Tibial nerve (tissue), 4 donors: ENCODE results near the gene NDUFAF8. TPM values are rescaled to one million over a fixed set of nuclear protein-coding genes. Genes with fewer than 3 reads are reported as not detected.

Experiments
- DNase-seq, 2 donors: peaks; one replicate each; pipeline ENCODE4 v3.0.0-alpha.2; 2019; ENCODE audit warnings: low spot score in 2 of 2
- H3K27ac ChIP-seq, 4 donors: fragments of 200-600 bp; sonication (generic) in 3 of 4; one replicate each; pipeline ENCODE4 v1.5.1; 2017 to 2019; ENCODE audit warnings: mild to moderate bottlenecking in 1 of 4
- H3K27me3 ChIP-seq, 2 donors: fragments of 200-600 bp; sonication (generic) in 1 of 2; one replicate each; pipeline versions ENCODE4 v1.5.1 to v1.6.0; 2017 to 2019
- H3K36me3 ChIP-seq, 3 donors: fragments of 200-600 bp; sonication (generic); one replicate each; pipeline ENCODE4 v1.5.1; 2018 to 2019
- H3K4me1 ChIP-seq, 4 donors: fragments of 200-600 bp; sonication (generic) in 3 of 4; one replicate each; pipeline ENCODE4 v1.5.1; 2017 to 2019
- H3K4me3 ChIP-seq, 4 donors: fragments of 200-600 bp; sonication (generic) in 3 of 4; one replicate each; pipeline ENCODE4 v1.5.1; 2017 to 2019; ENCODE audit warnings: mild to moderate bottlenecking in 1 of 4, moderate library complexity in 1 of 4
- H3K9me3 ChIP-seq, 4 donors: fragments of 200-600 bp; sonication (generic) in 3 of 4; one replicate each; pipeline ENCODE4 v1.5.1; 2017 to 2019
- EP300 ChIP-seq, 2 donors: sonication (generic); formaldehyde crosslinking; IDR thresholded peaks; one replicate each; pipeline ENCODE4 v1.6.1; 2017; ENCODE audit warnings: antibody characterized with exemption in 2 of 2, mild to moderate bottlenecking in 1 of 2
- POLR2A ChIP-seq, 2 donors: fragments of 450-650 bp; IDR thresholded peaks; one replicate each; pipeline ENCODE4 v1.6.1; 2017; ENCODE audit warnings: antibody characterized with exemption in 2 of 2, mild to moderate bottlenecking in 2 of 2, moderate library complexity in 2 of 2
- WGBS, 2 donors: methylation state at CpG; one replicate each; pipeline ENCODE4 v1.1.5; 2018; 5-methylcytosine and 5-hydroxymethylcytosine counted together
- total RNA-seq, 4 donors: library from RNA; depleted of rRNA; stranded (reverse); fragments of >200 nt; gene quantifications; one replicate each; pipeline ENCODE4 v1.1.0, GENCODE V29; 2016
- TF ChIP-seq, protein P1 (sequence below), 5 experiments: fragments of 200-600 bp in 3 of 5; fragments of 450-650 bp in 2 of 5; sonication (generic) in 3 of 5; IDR thresholded peaks; one replicate each; pipeline ENCODE4 v1.5.1; 2016 to 2019; ENCODE audit warnings: antibody characterized with exemption in 5 of 5, mild to moderate bottlenecking in 3 of 5, moderate library complexity in 2 of 5

NDUFAF8 gene
- total RNA-seq, 4 donors from 2014 or later: 27.8 to 73.0 (median 61.1) TPM

DNA sequence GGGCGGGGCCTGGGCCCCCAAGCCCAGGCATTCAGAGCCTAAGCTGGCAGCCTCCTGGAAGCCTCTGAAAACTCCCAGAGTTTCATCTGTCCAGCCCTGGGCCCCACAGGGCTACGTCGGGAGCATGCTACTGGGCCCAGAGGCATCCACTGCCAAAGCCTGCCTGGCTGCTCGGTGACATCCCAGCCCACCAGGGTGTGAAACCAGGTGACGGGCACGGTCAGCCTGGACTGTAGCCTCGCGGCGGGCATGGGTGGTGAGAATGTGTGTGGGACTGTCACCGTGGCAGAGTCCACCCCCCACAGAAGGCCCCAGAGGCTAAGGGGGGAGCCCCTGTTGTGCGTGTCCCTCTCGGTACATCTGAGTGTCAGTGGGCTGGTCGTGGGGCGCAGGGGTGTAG lies 47.5 kb upstream of the NDUFAF8 start:
- Histone ChIP-seq H3K9me3 (no peaks in the 10 kb centered on the region), H3K36me3 (peaks cover 0 to 83% (median 1%) of the 10 kb centered on the region in 3 donors), H3K27ac (no peak overlapping the region), H3K4me1 (peaks cover 0 to 5% (median 0%) of the 10 kb centered on the region in 4 donors), H3K27me3 (no peaks in the 10 kb centered on the region), H3K4me3 (no peak overlapping the region)
- TF ChIP-seq, protein P1, sequence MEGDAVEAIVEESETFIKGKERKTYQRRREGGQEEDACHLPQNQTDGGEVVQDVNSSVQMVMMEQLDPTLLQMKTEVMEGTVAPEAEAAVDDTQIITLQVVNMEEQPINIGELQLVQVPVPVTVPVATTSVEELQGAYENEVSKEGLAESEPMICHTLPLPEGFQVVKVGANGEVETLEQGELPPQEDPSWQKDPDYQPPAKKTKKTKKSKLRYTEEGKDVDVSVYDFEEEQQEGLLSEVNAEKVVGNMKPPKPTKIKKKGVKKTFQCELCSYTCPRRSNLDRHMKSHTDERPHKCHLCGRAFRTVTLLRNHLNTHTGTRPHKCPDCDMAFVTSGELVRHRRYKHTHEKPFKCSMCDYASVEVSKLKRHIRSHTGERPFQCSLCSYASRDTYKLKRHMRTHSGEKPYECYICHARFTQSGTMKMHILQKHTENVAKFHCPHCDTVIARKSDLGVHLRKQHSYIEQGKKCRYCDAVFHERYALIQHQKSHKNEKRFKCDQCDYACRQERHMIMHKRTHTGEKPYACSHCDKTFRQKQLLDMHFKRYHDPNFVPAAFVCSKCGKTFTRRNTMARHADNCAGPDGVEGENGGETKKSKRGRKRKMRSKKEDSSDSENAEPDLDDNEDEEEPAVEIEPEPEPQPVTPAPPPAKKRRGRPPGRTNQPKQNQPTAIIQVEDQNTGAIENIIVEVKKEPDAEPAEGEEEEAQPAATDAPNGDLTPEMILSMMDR (IDR thresholded peaks at IDR 0.05): no peak
- no peak for TF ChIP-seq POLR2A (IDR thresholded peaks at IDR 0.05)
- no peak for TF ChIP-seq EP300 (IDR thresholded peaks at IDR 0.05)
- DNase-seq: no peak
- 92 to 96% methylated on average over 6 to 10 of the region's 14 CpGs for WGBS, 2 donors

DNA sequence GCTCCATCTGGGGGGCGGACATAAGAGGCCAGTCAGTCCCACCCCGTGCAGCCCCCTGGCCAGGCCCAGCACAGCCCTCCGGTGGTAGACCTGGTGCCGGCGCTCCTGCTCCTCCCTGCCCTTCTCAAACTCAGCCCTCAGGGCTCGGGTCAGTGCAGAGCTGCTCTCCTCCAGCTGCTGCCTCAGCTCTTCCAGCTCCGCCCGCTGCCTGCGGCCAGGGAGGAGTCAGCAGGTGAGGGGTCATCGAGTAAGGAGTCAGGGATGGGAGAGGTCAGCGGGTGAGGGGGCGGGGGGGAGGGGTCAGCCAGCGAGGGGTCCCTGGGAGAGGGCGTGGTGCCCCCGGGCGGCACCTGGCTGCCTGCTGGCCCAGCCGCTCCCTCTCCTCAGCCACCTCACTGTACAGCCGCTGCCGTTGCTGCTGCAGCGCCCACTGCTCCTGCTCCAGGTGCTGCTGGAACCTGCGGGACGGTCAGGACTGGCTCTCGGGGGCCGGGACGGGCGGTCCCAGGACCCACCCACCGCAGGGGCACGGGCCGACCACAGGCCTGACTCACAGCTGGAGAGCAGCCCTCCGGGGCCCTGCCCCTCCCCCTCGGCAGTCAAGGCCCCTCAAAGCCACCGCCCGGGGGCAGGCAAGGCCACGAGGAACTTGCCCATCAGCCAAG lies 46.6 kb upstream of the NDUFAF8 start:
- Histone ChIP-seq H3K36me3 (peaks cover 0 to 92% (median 2%) of the 10 kb centered on the region in 3 donors), H3K4me3 (no peak overlapping the region), H3K27me3 (no peaks in the 10 kb centered on the region), H3K9me3 (no peaks in the 10 kb centered on the region), H3K27ac (no peak overlapping the region), H3K4me1 (peaks cover 0 to 5% (median 0%) of the 10 kb centered on the region in 4 donors)
- no peak for DNase-seq
- WGBS, 2 donors: 73 to 81% methylated on average over 9 to 32 of the region's 34 CpGs
- TF ChIP-seq EP300 (IDR thresholded peaks at IDR 0.05) (no peak), POLR2A (IDR thresholded peaks at IDR 0.05) (no peak)
- TF ChIP-seq, protein P1 (IDR thresholded peaks at IDR 0.05): no peak

DNA sequence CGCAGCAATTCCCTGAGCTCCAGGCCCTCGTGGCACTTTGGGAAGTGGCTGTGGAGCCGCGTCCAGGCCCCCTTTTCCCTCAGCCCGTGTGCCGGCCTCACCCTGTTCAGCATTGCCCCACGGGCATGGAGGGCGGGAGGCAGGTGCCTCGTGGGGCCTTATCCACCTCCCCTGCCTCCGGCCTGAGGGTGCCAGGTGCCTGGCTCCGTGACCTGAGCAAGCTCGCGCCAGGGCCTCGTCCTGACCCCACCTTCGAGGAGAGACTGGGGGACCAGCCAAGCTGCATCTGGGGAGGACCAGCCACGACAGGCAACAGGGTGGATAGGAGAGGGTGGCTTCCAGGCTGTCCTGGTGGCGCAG lies 46.1 kb upstream of the NDUFAF8 start:
- H3K27ac ChIP-seq: no peak overlapping the region
- peaks cover 0 to 5% (median 0%) of the 10 kb centered on the region in 4 donors for H3K4me1 ChIP-seq
- H3K4me3 ChIP-seq: no peak overlapping the region
- H3K9me3 ChIP-seq: no peaks in the 10 kb centered on the region
- WGBS, 2 donors: 86 to 88% methylated on average over 9 to 11 of the region's 17 CpGs
- TF ChIP-seq POLR2A (IDR thresholded peaks at IDR 0.05): no peak
- TF ChIP-seq, protein P1 (IDR thresholded peaks at IDR 0.05): no peak
- TF ChIP-seq EP300 (IDR thresholded peaks at IDR 0.05): no peak
- H3K27me3 ChIP-seq: no peaks in the 10 kb centered on the region
- no peak for DNase-seq
- peaks cover 0 to 97% (median 2%) of the 10 kb centered on the region in 3 donors for H3K36me3 ChIP-seq

DNA sequence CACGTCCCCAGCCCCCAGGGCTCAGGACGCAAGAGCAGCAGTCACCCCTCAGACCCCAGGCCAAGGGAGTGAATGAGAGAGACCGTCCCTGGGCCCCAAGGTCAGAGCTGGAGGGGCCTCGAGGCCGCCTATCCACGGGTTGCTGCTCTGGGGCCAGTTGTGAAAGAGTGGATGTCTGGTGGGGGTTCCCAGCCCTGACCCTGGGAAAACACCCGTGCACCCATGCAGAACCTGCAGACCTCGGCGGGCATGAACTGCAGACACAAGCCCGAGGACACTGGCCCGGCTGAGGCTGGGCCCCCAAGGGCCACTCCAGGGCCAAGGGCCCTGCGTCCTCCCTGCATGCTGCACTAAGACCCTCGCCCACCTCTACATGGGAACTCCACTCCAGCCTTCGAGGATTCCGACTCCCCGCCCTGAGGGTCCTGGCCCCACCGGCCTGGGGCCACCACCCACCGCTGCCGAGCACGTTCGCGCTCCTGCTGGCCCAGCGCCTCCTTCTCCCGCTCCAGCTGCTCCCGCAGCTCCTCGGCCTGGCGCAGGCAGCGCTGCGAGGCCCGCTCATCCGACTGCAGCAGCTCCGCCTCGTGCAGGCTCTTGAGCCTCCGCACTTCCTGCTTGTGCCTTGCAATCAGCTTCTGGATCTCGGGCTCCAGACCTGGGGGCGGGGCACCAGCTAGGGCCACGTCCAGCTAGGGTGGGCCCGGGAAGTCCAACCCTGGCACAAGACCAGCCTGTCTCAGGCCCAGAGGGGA lies 45.5 kb upstream of the NDUFAF8 start:
- TF ChIP-seq POLR2A (IDR thresholded peaks at IDR 0.05) (no peak), EP300 (IDR thresholded peaks at IDR 0.05) (no peak)
- TF ChIP-seq, protein P1 (IDR thresholded peaks at IDR 0.05): no peak
- WGBS, 2 donors: 76 to 85% methylated on average over 23 to 25 of the region's 38 CpGs
- Histone ChIP-seq H3K27me3 (no peaks in the 10 kb centered on the region), H3K36me3 (peaks cover 0 to 98% (median 2%) of the 10 kb centered on the region in 3 donors), H3K27ac (no peak overlapping the region), H3K4me3 (no peak overlapping the region), H3K4me1 (peaks cover 0 to 5% (median 0%) of the 10 kb centered on the region in 4 donors), H3K9me3 (no peaks in the 10 kb centered on the region)
- no peak for DNase-seq

DNA sequence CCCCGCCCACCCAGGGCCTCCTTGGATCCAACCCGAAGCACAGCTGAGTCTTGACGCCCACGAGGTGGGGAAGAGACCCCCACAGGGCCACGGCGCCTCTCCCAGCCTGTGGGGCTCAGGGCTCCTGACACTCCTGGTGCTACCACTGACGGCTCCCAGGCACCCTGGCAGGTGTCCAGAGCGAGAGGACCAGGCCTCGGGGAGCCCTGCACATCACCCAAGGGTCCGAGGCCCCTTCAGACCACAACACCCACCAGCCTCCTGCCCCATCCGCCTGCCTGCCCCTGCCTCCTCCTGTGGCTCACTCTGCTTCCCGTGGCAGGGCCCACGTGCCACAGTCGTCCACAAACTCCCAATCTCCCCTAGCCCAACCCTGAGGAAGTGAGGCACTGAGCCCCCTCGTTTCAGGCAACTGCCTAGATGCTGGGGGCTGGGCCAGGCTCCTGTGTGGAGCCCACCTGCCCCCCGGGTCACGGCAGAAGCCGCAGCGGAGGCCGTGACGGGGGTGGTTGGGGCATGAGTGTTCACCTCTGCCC lies 44.8 kb upstream of the NDUFAF8 start:
- 78 to 91% methylated on average over 8 to 9 of the region's 21 CpGs for WGBS, 2 donors
- Histone ChIP-seq H3K4me1 (peaks cover 0 to 5% (median 0%) of the 10 kb centered on the region in 4 donors), H3K4me3 (no peak overlapping the region), H3K9me3 (no peaks in the 10 kb centered on the region), H3K27me3 (no peaks in the 10 kb centered on the region), H3K27ac (no peak overlapping the region), H3K36me3 (peaks cover 0 to 98% (median 2%) of the 10 kb centered on the region in 3 donors)
- TF ChIP-seq, protein P1 (IDR thresholded peaks at IDR 0.05): no peak
- no peak for TF ChIP-seq EP300 (IDR thresholded peaks at IDR 0.05)
- no peak for TF ChIP-seq POLR2A (IDR thresholded peaks at IDR 0.05)
- DNase-seq: no peak
